Measurements from ENCODE around the gene MFSD11.
"Not testable (repeated sequence)": the region's sequence is repeated elsewhere in the genome, so short reads cannot be mapped to it uniquely, and the experiment has no call there.

The MFSD11 gene

GRCh38 chr17:76808326-76808725 is 70.4 kb downstream of the MFSD11 start:
- DNase-seq, result no peak

GRCh38 chr17:76810956-76811355 is 73.0 kb downstream of the MFSD11 start:
- DNase-seq, result no peak

- no peak for DNase-seq
Observed at GRCh38 chr17:76811834-76812233, 73.9 kb downstream of the MFSD11 start.

DNA sequence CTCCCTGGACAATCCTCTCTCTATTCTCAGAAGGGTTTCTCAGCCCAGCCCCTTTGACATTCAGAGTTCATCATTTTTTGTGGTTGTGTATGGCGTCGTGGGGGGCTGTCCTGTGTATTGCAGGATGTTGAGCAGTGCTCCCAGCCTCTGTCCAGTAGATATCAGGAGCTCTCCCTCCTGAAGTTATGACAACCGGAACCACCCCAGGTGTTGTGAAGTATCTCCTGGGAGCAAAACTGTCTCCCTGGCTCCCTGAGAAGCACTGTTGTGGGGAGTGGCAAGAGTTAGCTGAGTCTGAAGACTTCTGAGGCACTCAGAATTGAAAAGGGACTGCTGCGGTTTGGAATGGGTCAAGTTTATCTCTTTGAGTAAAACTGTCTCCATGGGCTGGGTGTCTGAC is 74.3 kb downstream of the MFSD11 start:
- DNase-seq, result no peak

DNA sequence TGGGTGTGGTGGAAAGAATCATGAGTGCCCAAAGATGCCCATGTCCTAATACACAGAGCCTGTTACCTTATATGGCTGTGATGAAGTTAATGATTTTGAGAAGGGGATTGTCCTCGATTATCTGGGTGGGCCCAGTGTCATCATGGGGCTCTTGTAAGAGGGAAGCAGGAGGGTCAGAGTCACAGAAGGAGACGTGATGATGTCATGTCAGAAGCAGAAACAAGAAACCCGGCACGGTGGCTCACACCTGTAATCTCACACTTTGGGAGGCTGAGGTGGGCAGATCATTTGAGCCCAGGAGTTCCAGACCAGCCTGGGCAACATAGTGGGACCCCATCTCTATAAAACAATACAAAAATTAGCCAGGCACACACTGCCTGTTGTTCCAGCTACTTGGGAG is 75.0 kb downstream of the MFSD11 start:
- DNase-seq, result no peak

DNA sequence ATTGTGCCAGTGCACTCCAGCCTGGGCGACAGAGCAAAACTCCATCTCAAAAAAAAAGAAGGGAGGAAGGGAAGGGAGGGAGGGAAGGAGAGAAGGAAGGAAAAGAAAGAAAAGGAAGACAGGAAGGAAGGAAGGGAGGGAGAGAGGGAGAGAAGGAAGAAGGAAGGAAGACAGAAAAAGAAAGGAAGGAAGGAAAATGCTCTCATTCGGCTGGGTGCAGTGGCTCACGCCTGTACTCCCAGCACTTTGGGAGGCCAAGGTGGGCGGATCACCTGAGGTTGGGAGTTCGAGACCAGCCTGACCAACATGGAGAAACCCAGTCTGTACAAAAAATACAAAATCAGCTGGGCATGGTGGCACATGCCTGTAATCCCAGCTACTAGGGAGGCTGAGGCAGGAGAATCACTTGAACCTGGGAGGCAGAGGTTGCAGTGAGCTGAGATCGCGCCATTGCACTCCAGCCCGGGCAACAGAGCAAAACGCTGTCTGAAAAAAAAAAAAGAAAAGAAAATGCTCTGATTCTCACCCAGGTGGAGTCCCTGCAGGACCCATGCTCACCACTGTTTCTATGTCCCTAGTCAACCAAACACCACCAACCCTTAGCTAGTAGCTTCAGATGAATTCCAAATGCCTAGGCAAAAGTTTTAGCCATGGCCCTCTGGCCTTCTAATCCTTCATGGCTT is 78.1 kb downstream of the MFSD11 start:
- not testable (repeated sequence) for DNase-seq

- DNase-seq, result peak; percentile 47 to 53
Observed at GRCh38 chr17:76816590-76817135, 78.7 kb downstream of the MFSD11 start.

GRCh38 chr17:76820039-76820438 is 82.1 kb downstream of the MFSD11 start:
- DNase-seq, result no peak

DNA sequence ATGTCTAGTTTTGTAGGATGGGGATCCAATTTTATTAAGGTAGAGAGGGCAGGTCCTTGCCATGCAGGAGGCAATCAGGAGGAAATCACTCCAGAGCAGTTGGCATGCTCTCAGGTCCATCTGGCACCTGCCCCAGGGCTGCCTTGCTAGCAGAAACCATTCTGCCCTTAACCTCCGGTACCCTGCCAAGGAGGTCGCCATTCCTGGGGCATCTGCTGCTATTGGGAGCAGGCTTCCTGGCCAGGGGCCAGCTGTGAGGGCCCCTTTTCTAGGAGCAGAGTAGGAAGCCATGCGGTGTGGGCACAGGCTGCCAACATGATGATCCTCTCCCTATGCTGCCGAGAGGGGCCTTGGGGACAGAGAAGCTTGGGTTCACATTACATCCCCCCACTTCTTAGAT is 82.6 kb downstream of the MFSD11 start:
- DNase-seq, result no peak

DNA sequence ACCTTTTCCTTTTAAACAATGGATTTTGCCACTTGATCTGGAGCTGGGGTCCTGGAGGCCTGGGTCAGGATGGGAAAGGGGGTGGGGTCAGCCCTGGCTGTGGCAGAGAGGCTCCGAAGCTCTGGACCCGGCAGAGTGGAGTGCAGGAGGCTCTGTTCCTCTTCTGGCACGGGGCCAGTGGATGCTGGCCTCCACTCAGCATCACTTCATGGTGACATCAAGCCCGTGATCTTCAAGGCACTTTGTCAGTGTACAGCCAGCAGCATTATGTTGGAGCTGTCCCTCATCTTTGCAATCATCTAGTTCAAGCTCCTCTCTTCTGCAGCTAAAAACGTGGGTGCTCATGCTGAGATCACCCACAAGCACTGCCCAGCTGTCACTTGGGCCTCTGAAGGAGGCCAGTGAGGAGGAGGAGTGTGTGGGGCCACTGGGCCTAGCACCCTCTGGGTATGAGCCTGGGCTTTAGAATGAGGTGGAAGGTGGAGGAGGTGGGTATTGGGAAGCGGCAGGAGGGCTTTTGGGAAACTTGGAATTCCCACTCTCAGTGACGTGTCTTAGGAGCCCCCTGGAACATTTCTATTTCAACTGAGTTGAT is 84.4 kb downstream of the MFSD11 start:
- no peak for DNase-seq

DNA sequence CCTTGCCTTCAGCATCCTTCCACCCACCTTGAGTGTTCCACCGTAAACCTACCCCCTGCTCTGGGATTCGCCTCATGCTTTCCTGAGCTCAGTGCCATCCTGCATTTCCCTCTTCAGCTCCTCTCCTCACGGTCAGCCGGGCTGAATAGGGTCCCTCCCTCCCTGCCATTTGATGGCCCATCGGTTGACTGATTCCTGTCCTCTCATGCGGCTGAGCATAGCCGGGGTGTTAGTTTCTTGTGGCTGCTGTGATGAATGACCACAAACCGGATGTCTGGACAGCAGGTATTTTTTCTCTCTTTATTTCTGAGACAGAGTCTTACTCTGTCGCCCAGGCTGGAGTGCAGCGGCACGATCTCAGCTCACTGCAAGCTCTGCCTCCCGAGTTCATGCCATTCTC is 86.2 kb downstream of the MFSD11 start:
- no peak for DNase-seq

- no peak for DNase-seq
Observed at GRCh38 chr17:76826330-76827068, 88.6 kb downstream of the MFSD11 start.

GRCh38 chr17:76827736-76828135 is 89.8 kb downstream of the MFSD11 start:
- no peak for DNase-seq

Data from activated CD4-positive, alpha-beta T cell treated with anti-CD3 and anti-CD28 coated beads for 4 hours (primary cell).